Spleen (tissue), 7 donors: ENCODE results near the gene ZNF296.
A peak's percentile ranks its signal among the peaks of the same experiment; 100 is the strongest.

ENCODE experiments used
- POLR2A ChIP-seq, 3 donors: fragments of 450-650 bp; IDR thresholded peaks; one replicate each; pipeline ENCODE4 v1.5.1; 2017; ENCODE audit warnings: antibody characterized with exemption in 3 of 3, mild to moderate bottlenecking in 1 of 3
- POLR2AphosphoS5 ChIP-seq, 3 donors: sonication (generic); formaldehyde crosslinking; IDR thresholded peaks; one replicate each; pipeline ENCODE4 v1.5.1; 2017; ENCODE audit warnings: antibody characterized with exemption in 3 of 3
- TF ChIP-seq, protein P1 (sequence below), 11 experiments: fragments of 200-600 bp in 7 of 11; fragments of 450-650 bp in 4 of 11; sonication (generic) in 4 of 11; IDR thresholded peaks in 8 of 11; conservative IDR thresholded peaks in 3 of 11; 1 replicate in 7 of 11; 2 replicates in 4 of 11; pipeline versions ENCODE4 v1.4.0 to v1.8.0; 2016 to 2021; ENCODE audit warnings: antibody characterized with exemption in 11 of 11, inconsistent platforms in 4 of 11, mild to moderate bottlenecking in 1 of 11
- donor health status: DM: no; HTN: no; CAD: no; lungs with moderate emphysema.
- donor health status: DM: no; HTN: no; CAD: no.
- donor health status: DM: no; HTN: no; CAD: no.

GRCh38 chr19:45051929-45052579 is 24.2 kb downstream of the ZNF296 start:
- no peak for TF ChIP-seq POLR2A (IDR thresholded peaks at IDR 0.05)
- TF ChIP-seq, protein P1, sequence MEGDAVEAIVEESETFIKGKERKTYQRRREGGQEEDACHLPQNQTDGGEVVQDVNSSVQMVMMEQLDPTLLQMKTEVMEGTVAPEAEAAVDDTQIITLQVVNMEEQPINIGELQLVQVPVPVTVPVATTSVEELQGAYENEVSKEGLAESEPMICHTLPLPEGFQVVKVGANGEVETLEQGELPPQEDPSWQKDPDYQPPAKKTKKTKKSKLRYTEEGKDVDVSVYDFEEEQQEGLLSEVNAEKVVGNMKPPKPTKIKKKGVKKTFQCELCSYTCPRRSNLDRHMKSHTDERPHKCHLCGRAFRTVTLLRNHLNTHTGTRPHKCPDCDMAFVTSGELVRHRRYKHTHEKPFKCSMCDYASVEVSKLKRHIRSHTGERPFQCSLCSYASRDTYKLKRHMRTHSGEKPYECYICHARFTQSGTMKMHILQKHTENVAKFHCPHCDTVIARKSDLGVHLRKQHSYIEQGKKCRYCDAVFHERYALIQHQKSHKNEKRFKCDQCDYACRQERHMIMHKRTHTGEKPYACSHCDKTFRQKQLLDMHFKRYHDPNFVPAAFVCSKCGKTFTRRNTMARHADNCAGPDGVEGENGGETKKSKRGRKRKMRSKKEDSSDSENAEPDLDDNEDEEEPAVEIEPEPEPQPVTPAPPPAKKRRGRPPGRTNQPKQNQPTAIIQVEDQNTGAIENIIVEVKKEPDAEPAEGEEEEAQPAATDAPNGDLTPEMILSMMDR (IDR thresholded peaks at IDR 0.05 in 8 of 11, conservative IDR thresholded peaks at IDR 0.05 in 3 of 11): no peak
- peak in 2 of 3 donors; percentile 38 to 49 for TF ChIP-seq POLR2AphosphoS5 (IDR thresholded peaks at IDR 0.05)
